HuH-7 (cell line): ENCODE results near the gene ZNF557.

Source experiments
- DNase-seq: peaks from one replicate; pipeline ENCODE4 v3.0.0; 2011; ENCODE audit warnings: low spot score

The ZNF557 gene

DNA sequence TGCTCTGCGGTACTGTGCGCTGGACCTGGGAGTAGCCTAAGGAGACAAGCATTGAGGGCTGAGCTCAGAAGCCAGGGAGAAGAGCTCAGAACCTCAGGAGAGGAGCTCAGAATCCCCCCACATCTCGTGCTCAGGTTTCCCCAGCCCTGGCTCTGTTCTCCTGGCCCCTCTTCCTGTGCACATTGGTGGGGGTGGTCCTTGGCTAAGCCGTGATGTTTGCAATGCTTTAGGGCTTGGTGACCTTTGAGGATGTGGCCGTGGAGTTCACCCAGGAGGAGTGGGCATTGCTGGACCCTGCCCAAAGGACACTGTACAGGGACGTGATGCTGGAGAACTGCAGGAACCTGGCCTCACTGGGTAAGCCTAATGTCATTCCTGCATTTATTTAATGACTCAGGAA lies 6.6 kb downstream of the ZNF557 start:
- no peak for DNase-seq

DNA sequence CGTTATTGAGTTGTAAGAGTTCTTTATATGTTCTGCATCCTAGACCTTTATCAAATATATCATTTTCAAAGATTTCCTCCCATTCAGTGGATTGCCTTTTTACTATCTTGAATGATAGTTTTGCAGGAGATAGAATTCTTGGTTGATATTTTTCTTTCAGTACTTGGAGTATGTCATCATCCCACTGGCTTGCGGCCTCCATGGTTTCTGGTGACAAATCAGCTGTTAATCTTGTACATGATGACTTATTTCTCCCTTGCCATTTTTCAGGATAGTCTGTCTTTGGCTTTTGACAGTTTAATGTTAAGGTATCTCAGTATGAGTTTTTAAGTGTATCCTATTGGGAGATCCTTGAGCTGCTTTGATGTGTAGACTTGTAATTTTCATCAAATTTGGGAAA lies 8.5 kb downstream of the ZNF557 start:
- DNase-seq = no peak

DNA sequence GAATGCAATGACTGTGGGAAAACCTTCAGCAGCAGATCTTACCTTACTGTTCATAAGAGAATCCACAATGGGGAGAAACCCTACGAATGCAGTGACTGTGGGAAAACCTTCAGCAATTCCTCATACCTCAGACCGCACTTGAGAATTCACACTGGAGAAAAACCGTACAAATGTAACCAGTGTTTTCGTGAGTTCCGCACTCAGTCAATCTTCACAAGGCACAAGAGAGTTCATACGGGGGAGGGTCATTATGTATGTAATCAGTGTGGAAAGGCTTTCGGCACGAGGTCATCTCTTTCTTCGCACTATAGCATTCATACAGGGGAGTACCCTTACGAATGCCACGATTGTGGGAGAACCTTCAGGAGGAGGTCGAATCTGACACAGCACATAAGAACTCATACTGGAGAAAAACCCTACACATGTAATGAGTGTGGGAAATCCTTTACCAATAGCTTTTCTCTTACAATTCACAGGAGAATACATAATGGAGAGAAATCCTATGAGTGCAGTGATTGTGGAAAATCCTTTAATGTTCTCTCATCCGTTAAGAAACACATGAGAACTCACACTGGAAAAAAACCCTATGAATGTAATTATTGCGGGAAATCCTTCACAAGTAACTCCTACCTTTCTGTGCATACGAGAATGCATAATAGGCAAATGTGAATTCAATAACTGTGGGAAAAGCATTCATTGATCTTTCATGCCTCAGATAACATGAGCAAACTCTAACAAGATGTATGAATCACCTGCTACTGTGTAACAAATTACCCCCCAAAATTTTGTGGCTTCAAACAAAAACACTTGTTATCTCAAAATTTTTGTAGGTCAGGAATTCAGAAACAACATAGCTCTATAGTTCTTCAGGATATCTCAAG lies 13.8 kb downstream of the ZNF557 start:
- DNase-seq = no peak

DNA sequence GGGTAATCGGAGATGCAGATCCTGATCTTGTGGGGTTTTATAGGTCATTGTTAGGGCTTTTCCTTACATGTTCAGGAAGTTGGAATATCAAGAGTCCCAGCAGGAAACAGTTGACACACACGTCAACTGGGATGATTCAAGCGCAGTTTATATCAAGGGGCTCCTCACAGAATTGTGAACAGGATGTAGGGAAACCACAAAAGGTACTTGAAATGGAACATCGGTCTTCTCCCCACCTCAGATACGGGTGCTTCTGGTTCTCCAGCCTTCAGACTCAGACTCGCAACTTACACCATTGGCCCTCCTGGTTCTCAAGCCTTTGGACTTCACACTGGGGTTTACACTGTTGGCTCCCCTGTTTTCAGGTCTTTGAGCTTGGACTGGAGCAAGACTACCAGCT lies 19.5 kb downstream of the ZNF557 start:
- DNase-seq = no peak

DNA sequence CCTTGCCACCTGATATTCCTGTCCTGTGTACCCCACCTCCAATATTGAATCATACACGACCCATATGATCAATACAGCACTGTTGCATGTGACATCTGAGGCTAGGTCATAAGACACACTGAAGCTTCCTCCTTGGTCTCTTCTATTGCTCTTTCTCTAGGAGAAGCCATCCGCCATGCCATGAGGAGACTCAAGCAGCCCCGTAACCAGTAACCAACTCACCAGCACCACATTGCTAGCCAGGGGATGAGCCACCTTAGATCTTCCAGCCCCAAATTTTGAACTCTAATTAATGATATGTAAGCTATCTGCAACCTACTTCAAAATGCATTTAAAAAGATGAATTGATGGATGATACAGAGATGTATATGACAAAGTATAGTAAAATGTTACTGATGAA lies 28.6 kb downstream of the ZNF557 start:
- DNase-seq = no peak

DNA sequence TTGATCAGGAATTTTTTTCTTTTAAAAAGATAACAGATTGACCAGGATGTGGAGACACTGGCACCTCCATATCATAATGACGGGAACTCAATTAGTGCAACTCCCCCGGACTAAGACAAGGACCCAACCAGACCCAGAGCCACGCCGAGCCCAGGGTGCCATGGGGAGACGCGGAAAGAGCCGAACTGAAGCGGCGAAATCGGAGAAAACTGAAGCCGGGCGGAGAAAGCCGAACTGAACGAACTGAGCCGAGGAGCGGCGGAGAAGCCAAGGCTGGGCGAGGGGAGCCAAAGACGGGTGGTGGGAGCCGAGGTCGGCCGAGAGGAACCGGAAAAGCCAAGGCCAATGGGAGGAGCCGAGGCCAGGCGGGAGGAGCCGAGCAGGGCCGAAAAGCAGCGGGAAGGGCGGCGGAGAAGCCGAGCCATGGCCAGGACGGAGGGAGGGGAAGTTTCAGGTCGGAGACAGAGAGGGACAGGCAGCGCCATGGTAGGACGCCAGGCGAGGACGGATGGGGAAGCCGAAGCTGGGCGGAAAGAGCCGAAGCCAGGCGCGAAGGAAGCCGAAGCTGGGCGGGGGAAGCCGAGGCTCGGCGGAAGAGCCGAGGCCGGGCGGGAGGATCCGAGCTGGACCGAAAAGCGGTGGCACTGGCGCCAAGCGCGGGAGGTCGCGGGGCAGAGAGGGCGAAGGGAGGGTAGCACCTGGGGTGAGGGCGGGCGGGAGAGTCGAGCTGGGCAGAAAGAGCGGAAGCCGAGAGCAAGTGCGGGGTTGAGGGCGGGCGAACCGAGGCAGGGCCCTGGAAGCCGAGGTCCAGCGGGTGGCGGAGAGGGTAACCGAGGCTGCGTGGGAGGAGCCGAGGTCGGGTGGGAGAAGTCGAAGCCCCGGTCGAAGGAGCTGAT lies 29.4 kb downstream of the ZNF557 start:
- DNase-seq = peak; percentile 70

DNA sequence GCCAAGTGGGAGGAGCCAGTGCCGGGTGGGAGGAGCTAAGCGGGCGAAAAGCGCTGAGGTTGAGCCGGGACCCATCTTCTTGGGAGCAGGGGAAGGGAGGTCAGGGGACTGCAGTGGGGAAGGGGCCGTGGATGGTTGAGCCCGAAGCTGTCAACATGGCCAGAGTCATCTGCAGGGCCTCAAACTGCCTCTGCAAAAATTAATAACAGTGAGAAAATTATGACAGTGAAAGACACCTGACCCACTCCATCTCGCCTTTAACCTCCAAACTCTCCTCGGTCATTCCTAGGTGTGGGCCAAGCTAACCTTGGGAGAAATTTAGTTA lies 30.1 kb downstream of the ZNF557 start:
- DNase-seq = no peak

DNA sequence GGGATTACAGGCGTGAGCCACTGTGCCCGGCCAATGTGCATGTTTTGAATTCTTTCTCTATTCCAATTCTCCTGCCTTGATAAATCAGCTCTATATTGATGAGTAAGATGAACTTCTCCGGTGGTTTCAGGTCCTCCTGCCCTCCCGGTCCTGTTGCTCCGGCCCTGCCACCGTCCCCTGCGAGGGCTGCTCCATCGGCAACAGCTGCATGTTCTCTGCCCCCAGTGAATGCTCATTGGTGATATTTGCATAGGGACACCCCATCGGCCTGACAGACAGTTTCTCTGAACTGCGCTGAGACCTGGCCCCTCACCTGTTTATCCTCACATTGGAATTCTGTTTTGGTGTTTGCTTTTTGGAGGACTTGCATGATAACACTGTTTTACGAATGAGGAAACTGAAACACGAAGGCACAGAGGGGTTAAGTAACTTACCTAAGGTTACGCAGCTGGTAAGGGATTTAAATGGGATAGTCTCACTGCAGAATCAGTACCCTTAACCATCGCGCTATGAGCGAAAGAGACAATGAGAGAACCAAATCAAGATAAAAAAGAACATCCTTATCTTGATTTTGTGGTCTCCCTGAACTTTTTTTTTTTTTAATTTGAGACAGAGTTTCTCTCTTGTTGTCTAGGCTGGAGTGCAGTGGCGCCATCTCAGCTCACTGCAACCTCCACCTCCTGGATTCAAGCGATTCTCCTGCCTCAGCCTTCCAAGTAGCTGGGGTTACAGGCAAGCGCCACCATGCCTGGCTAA lies 32.2 kb downstream of the ZNF557 start:
- peak; percentile 38 for DNase-seq

DNA sequence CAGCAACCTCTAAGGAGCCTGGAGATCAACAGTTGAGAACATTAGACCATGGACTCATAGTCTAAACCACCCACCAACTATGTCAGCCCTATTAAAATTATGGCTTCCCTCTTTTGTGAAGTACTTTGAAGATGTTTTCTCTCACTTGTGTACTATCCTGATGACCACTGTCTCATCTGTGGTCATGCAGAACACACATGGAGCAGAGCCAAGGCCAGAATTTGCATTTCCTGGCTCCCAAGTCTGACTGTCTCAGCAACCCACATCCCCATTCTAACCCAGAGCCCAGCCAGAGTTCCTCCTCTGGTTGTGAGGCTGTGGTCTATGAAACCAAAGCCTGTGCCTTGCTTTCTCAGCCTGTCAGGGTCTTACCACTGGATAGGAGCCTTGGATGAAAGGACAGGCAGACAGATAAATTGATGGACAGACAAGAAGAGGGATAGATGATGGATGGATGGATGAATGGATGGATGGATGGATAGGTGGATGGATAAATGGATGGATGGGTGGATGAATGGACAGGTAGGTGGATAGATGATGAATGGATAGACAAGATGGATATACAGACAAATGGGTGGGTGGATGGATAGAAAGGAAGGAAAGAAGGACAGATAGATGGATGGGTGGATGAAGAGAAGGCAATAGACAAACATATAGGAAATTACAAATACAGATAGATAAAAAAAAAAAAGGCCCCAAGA lies 35.4 kb downstream of the ZNF557 start:
- DNase-seq = no peak

DNA sequence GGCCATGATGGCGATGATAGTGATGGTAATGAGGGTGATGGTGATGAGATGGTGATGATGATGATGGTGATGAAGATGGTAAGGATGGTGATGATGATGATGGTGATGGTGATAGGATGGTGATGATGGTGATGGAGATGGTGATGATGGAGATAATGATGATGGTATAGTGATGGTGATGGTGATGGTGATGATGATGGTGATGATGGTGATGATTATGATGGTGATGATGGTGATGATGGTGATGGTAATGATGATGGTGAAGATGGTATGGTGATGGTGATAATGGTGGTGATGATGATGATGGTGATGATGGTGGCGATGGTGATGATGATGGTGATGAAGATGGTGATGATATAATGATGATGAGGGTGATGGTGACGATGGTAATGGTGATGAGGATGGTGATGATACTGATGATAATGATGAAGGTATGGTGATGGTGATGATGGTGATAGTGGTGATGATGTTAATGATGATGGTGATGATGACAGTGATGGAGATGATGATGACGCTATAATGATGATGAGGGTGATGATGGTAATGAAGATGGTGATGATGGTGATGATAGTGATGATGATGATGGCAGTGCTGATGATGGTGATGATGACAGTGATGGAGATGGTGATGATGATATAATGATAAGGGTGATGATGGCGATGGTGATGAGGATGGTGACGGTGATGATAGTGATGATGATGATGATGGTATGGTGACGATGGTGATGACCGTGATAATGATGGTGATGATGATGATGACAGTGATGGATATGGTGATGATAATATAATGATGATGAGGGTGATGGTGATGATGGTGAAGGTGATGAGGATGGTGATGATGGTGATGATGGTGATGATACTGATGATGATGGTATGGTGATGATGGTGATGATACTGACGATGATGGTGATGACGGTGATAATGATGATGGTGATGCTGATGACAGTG lies 37.5 kb downstream of the ZNF557 start:
- DNase-seq = no peak

DNA sequence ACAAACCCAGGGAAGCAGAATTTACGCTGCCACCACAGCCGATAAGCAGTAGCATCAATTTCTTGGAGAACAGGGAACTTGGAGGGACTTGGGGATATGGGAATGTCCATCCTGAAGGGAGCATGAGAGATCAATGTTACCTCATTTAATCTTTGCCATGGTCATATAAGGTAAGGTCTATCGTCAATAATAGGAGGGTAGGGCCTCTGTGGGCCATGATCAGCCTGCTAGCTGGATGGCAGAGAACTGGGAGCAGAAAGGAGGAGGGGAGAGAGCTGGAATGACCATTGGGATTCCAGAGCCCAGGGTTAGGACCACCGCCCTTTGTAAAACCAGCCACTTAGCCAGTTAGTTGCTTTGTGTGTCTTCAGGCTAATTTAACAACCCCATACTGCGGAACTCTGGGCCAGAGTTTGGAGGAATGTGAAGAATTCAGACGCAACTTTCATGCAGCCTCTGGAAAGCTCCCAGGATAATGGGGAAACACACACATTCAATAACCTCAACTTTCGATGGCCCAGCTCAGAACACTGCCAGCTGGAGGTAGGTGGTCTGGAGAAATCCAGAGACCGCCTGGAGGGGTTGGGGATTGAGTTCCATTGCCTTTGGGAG lies 40.3 kb downstream of the ZNF557 start:
- no peak for DNase-seq

DNA sequence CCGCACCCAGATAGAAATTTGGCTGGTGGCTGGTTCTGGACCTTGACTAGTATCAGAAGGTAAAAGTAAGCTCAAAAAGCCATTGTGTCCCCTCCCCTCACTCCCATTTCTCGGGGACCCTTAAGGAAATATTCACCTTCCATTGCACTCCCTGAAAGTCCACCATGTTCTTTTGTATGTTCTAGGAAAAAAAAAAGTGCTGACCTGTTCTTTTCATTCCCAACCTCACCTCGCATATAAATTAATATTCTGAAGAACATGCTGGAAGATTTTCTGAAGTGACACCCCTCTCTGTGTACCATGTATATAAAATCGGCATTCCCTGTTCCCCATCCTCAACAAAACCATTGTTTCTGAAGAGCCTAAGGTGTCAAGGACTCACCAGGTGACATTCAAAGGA lies 43.2 kb downstream of the ZNF557 start:
- no peak for DNase-seq

DNA sequence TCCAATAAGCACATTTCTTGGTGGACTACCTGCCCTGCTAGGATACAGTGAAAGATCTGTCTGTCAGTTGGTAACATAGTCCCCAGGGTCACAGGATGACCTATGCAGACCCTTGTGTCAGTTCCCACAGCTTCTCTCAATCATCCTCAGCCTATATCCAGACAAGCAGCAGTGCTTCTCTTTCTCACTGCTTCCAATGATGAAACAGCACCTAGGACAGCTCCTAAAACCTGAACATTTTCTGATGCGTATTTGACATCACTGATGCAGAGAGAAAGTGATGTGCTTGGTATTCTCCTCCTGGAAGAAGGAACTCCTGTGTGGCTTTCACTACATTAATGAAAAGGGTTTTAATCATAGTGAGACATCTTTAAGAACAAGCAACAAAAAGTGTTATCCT lies 43.7 kb downstream of the ZNF557 start:
- no peak for DNase-seq

DNA sequence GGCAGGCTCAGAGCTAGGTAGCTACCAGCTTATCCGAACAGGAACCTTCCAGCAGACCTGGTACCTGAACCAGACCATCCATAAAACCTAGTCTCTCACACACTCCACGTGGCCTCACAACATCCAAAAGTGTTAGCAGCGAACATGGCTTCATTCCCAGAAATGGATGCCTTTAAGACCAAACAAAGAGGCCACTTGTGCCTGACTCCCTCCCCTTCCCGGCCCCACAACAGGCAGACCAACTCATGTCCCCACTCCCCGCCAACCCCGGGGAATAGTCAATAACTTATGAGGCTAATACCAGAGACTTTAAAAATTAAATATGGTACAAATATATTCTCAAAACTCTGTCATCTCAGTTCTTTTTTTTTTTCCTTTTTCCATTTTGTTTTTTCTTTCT lies 46.2 kb downstream of the ZNF557 start:
- no peak for DNase-seq

DNA sequence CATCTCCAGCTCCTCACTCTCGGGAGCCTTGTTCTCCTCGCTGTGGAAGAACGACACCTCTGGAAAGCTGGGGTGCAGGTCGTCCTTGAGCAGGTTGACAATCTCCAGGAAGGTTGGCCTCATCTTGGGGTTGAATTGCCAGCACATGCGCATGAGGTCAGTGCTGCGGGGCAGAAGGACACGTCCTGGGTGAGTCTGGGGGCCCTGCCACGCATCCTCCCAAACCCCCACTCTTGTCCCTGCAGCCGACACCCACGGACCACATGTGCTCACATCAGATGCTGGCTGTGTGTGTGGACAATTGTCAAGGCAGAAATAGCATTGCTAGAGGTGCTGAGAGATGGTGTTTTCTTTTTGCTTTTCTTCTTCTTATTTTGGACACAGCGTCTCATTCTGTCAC lies 47.7 kb downstream of the ZNF557 start:
- no peak for DNase-seq

DNA sequence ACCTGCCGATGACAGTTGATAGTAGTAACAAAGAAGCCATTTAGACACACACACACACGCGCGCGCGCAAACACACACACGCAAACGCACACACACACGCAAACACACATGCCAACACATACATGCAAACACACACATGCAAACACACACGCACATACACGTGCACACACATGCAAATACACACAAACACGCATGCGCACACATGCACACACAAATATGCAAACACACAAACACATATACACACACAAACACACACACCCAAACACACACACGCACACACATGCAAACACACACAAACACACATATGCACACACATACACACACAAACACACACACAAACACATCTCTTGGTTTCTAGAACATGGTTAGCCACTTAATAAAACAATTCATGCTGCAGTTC lies 50.1 kb downstream of the ZNF557 start:
- DNase-seq = no peak

DNA sequence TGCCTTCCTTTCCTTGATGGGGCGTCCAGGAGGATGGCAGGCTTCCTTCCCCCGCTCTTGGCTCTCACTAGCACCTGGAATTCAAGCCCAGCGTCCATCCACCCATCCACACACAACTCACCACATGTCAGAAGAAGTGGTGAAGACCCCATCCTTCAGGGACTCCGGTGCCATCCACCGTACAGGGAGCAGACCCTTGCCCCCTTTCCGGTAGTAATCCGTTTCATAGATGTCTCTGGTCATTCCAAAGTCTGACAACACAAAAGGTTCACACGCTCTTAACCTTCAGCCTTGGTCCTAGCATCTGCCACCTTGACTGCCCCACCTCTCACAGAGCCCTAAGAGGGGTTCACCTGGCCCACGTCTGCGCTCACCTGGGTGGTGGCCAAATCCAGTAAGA lies 51.0 kb downstream of the ZNF557 start:
- no peak for DNase-seq

DNA sequence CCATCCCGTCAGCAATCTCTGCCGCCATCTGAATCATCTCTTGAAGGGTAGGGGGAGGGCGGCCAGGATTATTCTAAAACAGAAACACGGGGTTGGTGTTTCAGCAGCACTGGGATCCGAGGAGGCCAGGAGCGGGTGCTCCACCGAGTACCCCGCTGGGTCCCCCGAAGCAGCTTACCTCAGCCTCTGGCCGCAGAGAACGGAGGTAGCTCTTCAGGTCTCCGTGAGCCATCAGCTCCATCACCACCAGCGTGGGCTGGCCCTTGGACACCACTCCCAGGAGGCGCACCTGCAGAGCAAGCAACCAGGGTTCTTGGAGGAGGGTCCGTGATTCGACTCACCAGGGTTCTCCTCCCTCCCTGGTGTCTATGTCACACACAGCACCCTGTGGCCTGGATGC lies 53.2 kb downstream of the ZNF557 start:
- DNase-seq = no peak

DNA sequence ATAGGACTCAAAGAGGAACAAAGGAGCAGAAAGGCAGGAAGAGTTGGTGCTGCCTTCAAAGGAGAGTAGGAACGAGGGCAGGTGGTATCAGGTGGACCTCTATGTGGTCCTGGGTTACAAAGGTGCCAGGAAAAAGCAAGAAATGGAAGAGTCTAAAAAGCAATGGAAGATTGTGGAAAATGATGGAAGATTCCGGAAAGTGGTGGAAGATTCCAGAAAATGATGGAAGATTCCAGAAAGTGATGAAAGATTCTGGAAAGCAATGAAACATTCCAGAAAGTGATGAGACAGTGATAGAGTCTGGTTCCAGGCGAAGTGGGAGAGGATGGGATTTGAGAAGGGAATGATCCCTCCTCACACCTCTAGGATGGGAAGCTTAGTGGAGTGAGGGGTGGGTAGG lies 55.3 kb downstream of the ZNF557 start:
- DNase-seq = no peak

DNA sequence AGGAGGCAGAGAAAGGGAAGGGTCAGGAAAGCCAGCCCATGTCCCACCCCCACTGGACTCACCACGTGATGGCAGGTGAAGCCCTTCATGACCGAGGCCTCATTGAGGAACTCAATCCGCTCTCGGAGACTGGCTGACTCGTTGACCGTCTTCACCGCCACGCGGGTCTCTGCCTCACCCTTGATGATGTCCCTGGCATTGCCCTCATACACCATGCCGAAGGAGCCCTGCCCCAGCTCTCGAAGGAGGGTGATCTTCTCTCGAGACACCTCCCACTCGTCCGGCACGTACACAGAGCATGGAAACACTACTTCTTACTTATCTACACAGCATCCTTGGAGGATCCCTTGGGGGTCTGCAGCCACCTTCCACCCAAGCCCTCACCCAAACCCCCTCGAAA lies 55.7 kb downstream of the ZNF557 start:
- no peak for DNase-seq
